A549 (cell line): Measurements from ENCODE around the gene FANCM. TPM values are rescaled to one million over a fixed set of nuclear protein-coding genes. Genes with fewer than 3 reads are reported as not detected.

Source experiments
- ATAC-seq, 2 experiments: fragments of 200-7000 bp in 1 of 2; fragments of >200 bp in 1 of 2; cut with Nextera tagmentation in 1 of 2; cut with Tn5 transposase in 1 of 2; 3 replicates each; pipeline versions ENCODE4 v1.8.0 to v1.9.1; 2018 to 2020; ENCODE audit warnings: mild to moderate bottlenecking in 1 of 2, moderate library complexity in 1 of 2
- CTCF ChIA-PET: fragments of 300-600 bp; sonication (Branson Sonifier 250); formaldehyde crosslinking; extraction: SDS; loops from one replicate; lab custom pipeline; 2021; ENCODE audit warnings: antibody characterized with exemption, inconsistent platforms; lab: Yijun Ruan, JAX
- POLR2A ChIA-PET: fragments of 350-600 bp; formaldehyde crosslinking; extraction: SDS; loops from one replicate; lab custom pipeline; 2021; ENCODE audit warnings: antibody characterized with exemption, inconsistent platforms; lab: Yijun Ruan, JAX
- DNase-seq, 2 experiments: peaks; one replicate each; pipeline versions ENCODE4 v3.0.0 to v3.0.0-alpha.2; 2011 to 2016; ENCODE audit warnings: low read depth in 1 of 2, low spot score in 1 of 2
- FAIRE-seq: peaks from 2 replicates; lab custom pipeline; 2011; peaks lifted over from hg19 to GRCh38; lab: Jason Lieb, UNC
- H3K27ac ChIP-seq, 2 experiments: fragments of >200 bp; sonication (Bioruptor Twin); formaldehyde crosslinking; 3 replicates each; pipeline ENCODE4 v1.5.1; 2016 to 2017
- H3K4me1 ChIP-seq: fragments of >200 bp; sonication (Bioruptor Twin); formaldehyde crosslinking; 3 replicates; pipeline ENCODE4 v1.6.1; 2016
- H3K4me2 ChIP-seq: fragments of >200 bp; sonication (Bioruptor Twin); formaldehyde crosslinking; 3 replicates; pipeline ENCODE4 v1.6.1; 2016
- H3K4me3 ChIP-seq: fragments of >200 bp; sonication (Bioruptor Twin); formaldehyde crosslinking; 3 replicates; pipeline ENCODE4 v1.5.1; 2016
- H3K9me3 ChIP-seq: fragments of >200 bp; sonication (Bioruptor Twin); formaldehyde crosslinking; 3 replicates; pipeline ENCODE4 v1.6.1; 2016
- CBX8 ChIP-seq: fragments of 200-600 bp; sonication (generic); IDR thresholded peaks from 2 replicates; pipeline ENCODE4 v1.6.1; 2016
- CEBPB ChIP-seq, 2 experiments: fragments of >200 bp in 1 of 2; sonication (Bioruptor Twin) in 1 of 2; formaldehyde crosslinking in 1 of 2; IDR thresholded peaks; 2 replicates each; pipeline ENCODE4 v1.6.1; 2012 to 2016
- CHD2 ChIP-seq: fragments of 150-350 bp; IDR thresholded peaks from 2 replicates; pipeline ENCODE4 v1.6.1; 2014; ENCODE audit warnings: low read length; ENCODE audit not compliant: partially characterized antibody
- CHD4 ChIP-seq: fragments of 200-600 bp; sonication (generic); IDR thresholded peaks from 2 replicates; pipeline ENCODE4 v1.6.1; 2016; ENCODE audit warnings: antibody characterized with exemption, mild to moderate bottlenecking, borderline replicate concordance
- EHMT2 ChIP-seq: fragments of 200-600 bp; sonication (generic); IDR thresholded peaks from 2 replicates; pipeline ENCODE4 v1.6.1; 2016; ENCODE audit warnings: antibody characterized with exemption, low read depth, mild to moderate bottlenecking, moderate library complexity
- EP300 ChIP-seq, 2 experiments: fragments of >200 bp; sonication (Bioruptor Twin); formaldehyde crosslinking; IDR thresholded peaks; 2 replicates in 1 of 2; 3 replicates in 1 of 2; pipeline ENCODE4 v1.6.1; 2016 to 2017
- FOSL2 ChIP-seq, 2 experiments: fragments of 450-650 bp in 1 of 2; fragments of >200 bp in 1 of 2; sonication (Bioruptor Twin) in 1 of 2; formaldehyde crosslinking; IDR thresholded peaks; 2 replicates each; pipeline versions ENCODE4 v1.5.0 to v1.6.1; 2016 to 2020; ENCODE audit warnings: mild to moderate bottlenecking in 1 of 2, moderate library complexity in 1 of 2
- HDAC2 ChIP-seq: fragments of 200-600 bp; sonication (generic); IDR thresholded peaks from 2 replicates; pipeline ENCODE4 v1.6.1; 2016
- HEYL ChIP-seq: fragments of 250-450 bp; sonication (Bioruptor Pico); IDR thresholded peaks from 2 replicates; pipeline ENCODE4 v1.8.0; 2021; ENCODE audit warnings: mild to moderate bottlenecking, moderate library complexity
- HOXA7 ChIP-seq: fragments of 250-450 bp; sonication (Bioruptor Pico); IDR thresholded peaks from 2 replicates; pipeline ENCODE4 v1.5.0; 2020; ENCODE audit warnings: mild to moderate bottlenecking, moderate library complexity
- HOXB13 ChIP-seq: fragments of 250-450 bp; sonication (Bioruptor Pico); IDR thresholded peaks from 2 replicates; pipeline ENCODE4 v1.5.0; 2020; ENCODE audit warnings: low read depth, mild to moderate bottlenecking, moderate library complexity
- JUNB ChIP-seq: fragments of >200 bp; sonication (Bioruptor Twin); formaldehyde crosslinking; IDR thresholded peaks from 2 replicates; pipeline ENCODE4 v1.6.1; 2016
- MYC ChIP-seq: IDR thresholded peaks from 2 replicates; pipeline ENCODE4 v1.6.1; 2012; ENCODE audit warnings: mild to moderate bottlenecking, inconsistent platforms, low read length, improper control_type of control experiment, borderline replicate concordance
- PBX3 ChIP-seq: IDR thresholded peaks from 2 replicates; pipeline ENCODE4 v1.6.1; 2012
- PHF8 ChIP-seq: fragments of 200-600 bp; sonication (generic); IDR thresholded peaks from 2 replicates; pipeline ENCODE4 v1.6.1; 2016; ENCODE audit warnings: low read depth, mild to moderate bottlenecking, antibody characterized with exemption, moderate library complexity, borderline replicate concordance
- POLR2AphosphoS2 ChIP-seq: conservative IDR thresholded peaks from 2 replicates; pipeline ENCODE4 v1.6.1; 2012; ENCODE audit warnings: low read length, improper control_type of control experiment, inconsistent platforms
- RAD21 ChIP-seq, 2 experiments: fragments of >200 bp in 1 of 2; sonication (Bioruptor Twin) in 1 of 2; formaldehyde crosslinking in 1 of 2; IDR thresholded peaks in 1 of 2; conservative IDR thresholded peaks in 1 of 2; 2 replicates in 1 of 2; 3 replicates in 1 of 2; pipeline ENCODE4 v1.6.1; 2012 to 2018; ENCODE audit warnings: inconsistent platforms in 1 of 2
- RCOR1 ChIP-seq: fragments of 150-350 bp; IDR thresholded peaks from 2 replicates; pipeline ENCODE4 v1.6.1; 2014; ENCODE audit warnings: antibody characterized with exemption, low read length, low read depth
- REST ChIP-seq: fragments of 200-600 bp; sonication (generic); IDR thresholded peaks from 2 replicates; pipeline ENCODE4 v1.6.1; 2016; ENCODE audit warnings: antibody characterized with exemption, mild to moderate bottlenecking, moderate library complexity
- RFX5 ChIP-seq: fragments of 450-650 bp; IDR thresholded peaks from 2 replicates; pipeline ENCODE4 v1.7.1; 2014; ENCODE audit warnings: antibody characterized with exemption, mild to moderate bottlenecking, moderate library complexity
- SREBF2 ChIP-seq: fragments of 450-650 bp; IDR thresholded peaks from 2 replicates; pipeline ENCODE4 v1.6.1; 2014; ENCODE audit warnings: mild to moderate bottlenecking, moderate library complexity
- TP53 ChIP-seq: fragments of 250-450 bp; sonication (Bioruptor Pico); IDR thresholded peaks from 2 replicates; pipeline ENCODE4 v1.5.0; 2021; ENCODE audit warnings: mild to moderate bottlenecking, moderate library complexity
- ZSCAN20 ChIP-seq: fragments of 250-450 bp; sonication (Bioruptor Pico); IDR thresholded peaks from 2 replicates; pipeline ENCODE4 v1.8.0; 2022; ENCODE audit warnings: mild to moderate bottlenecking, moderate library complexity
- WGBS: methylation state at CpG from one replicate; pipeline ENCODE4 v1.1.6; 2017; ENCODE audit errors: missing lambda C conversion rate; 5-methylcytosine and 5-hydroxymethylcytosine counted together
- polyA plus RNA-seq, 4 experiments: library from polyadenylated mRNA; depleted of rRNA in 3 of 4; stranded (reverse); fragments of >200 nt; fragmentation: RNase III in 1 of 4; extraction: RNeasy Plus Mini Kit Qiagen cat#74134 plus additional on column Dnase treatment in 1 of 4; gene quantifications; 2 replicates in 3 of 4; 3 replicates in 1 of 4; pipeline ENCODE4 v1.2.3, GENCODE V29; 2011 to 2017
- TF ChIP-seq, protein P1 (sequence below): fragments of >200 bp; sonication (Bioruptor Twin); formaldehyde crosslinking; IDR thresholded peaks from 2 replicates; pipeline ENCODE4 v1.6.1; 2016
- TF ChIP-seq, protein P2 (sequence below): fragments of 450-650 bp; IDR thresholded peaks from 2 replicates; pipeline ENCODE4 v1.6.1; 2014; ENCODE audit warnings: antibody characterized with exemption
- TF ChIP-seq, protein P3 (sequence below): fragments of >200 bp; sonication (Bioruptor Twin); formaldehyde crosslinking; IDR thresholded peaks from 3 replicates; pipeline ENCODE4 v1.5.1; 2016

FANCM gene
- polyA plus RNA-seq, 2 of the 4 experiments (the other 2 are of a cell fraction) = 7.0 to 8.8 TPM

- TF ChIP-seq RCOR1 (no peak), POLR2AphosphoS2 (no peak), RAD21 (conservative IDR thresholded peaks at IDR 0.05 in 1 of 2, IDR thresholded peaks at IDR 0.05 in 1 of 2) (no peak), CHD2 (no peak), ZSCAN20 (CRISPR knock-in tag) (no peak), RFX5 (no peak), EP300 (IDR thresholded peaks at IDR 0.05) (no peak), CHD4 (no peak), TP53 (CRISPR knock-in tag) (no peak)
- TF ChIP-seq, protein P1, sequence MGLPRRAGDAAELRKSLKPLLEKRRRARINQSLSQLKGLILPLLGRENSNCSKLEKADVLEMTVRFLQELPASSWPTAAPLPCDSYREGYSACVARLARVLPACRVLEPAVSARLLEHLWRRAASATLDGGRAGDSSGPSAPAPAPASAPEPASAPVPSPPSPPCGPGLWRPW = no peak
- H3K4me2 ChIP-seq = peak overlapping the region; percentile 85
- H3K27ac ChIP-seq = peak overlapping the region; percentile 79 to 83
- ATAC-seq (no peak), FAIRE-seq (no peak), DNase-seq (no peak)
- peaks cover 20% of the 10 kb centered on the region for H3K4me1 ChIP-seq
- CTCF ChIA-PET = interaction anchor here (0.7 to 1.5 kb wide), 4 partner anchors 49 to 226 kb away, joined by 3 to 8 read pairs (median 4); no protein-coding TSS in a partner anchor
- H3K9me3 ChIP-seq = no peaks in the 10 kb centered on the region
- 1% methylated on average over 7 of the region's 7 CpGs for WGBS
- H3K4me3 ChIP-seq = peak overlapping the region; percentile 78
- POLR2A ChIA-PET = interaction anchor here (1.0 to 1.7 kb wide), 4 partner anchors 118 to 238 kb away, joined by 3 to 12 read pairs (median 7); partner anchors contain the start of genes KLHL28, MIS18BP1 and TOGARAM1
Observed at GRCh38 chr14:45135156-45135555, 574 bp upstream of the FANCM start.

- Histone ChIP-seq H3K9me3 (no peaks in the 10 kb centered on the region), H3K4me1 (peaks cover 20% of the 10 kb centered on the region), H3K4me3 (peak overlapping the region; percentile 78), H3K27ac (peak overlapping the region; percentile 61 to 84; a peak in 5 of 6 replicates), H3K4me2 (peak overlapping the region; percentile 90)
- ChIA-PET POLR2A (interaction anchor here (0.6 to 1.7 kb wide), 4 partner anchors 10 to 175 kb away, joined by 3 to 12 read pairs (median 6); partner anchors contain the start of genes KLHL28 and TOGARAM1), CTCF (interaction anchor here (0.6 to 1.9 kb wide), 3 partner anchors 10 to 223 kb away, joined by 3 to 11 read pairs (median 5); no protein-coding TSS in a partner anchor)
- FAIRE-seq = no peak
- DNase-seq = peak in 1 of 2 experiments; percentile 6
- no peak for ATAC-seq
- no peak for TF ChIP-seq EHMT2
- WGBS = under 1% methylated on average over 7 of the region's 7 CpGs
Observed at GRCh38 chr14:45136399-45136798, 669 bp downstream of the FANCM start.

DNA sequence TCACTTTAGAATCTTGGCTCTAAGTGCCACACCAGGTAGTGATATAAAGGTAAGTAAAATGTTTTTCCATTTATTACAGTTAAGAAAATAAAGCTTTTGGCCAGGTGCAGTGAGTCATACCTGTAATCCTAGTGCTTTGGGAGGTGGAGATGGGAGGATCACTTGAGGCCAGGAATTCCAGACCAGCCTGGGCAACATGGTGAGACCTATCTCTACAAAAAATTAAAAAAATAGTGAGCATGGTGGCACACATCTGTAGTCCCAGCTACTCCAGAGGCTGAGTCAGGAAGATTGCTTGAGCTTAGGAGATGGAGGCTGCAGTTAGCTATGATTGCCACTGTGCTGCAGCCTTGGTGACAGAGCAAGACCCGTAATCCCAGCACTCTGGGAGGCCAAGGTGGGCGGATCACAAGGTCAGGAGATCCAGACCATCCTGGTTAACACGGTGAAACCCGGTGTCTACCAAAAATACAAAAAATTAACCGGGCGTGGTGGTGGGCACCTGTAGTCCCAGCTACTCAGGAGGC, 5.0 kb downstream of the FANCM start:
- DNase-seq = peak in 1 of 2 experiments; percentile 15
- 91% methylated on average over 6 of the region's 6 CpGs for WGBS
- no peak overlapping the region for H3K4me2 ChIP-seq
- TF ChIP-seq RCOR1 (no peak), MYC (no peak), SREBF2 (no peak), HEYL (CRISPR knock-in tag) (no peak), HOXB13 (CRISPR knock-in tag) (no peak), CBX8 (no peak), PHF8 (no peak), CEBPB (IDR thresholded peaks at IDR 0.05) (no peak), HOXA7 (no peak), FOSL2 (IDR thresholded peaks at IDR 0.05) (no peak), FOSL2 (CRISPR knock-in tag; IDR thresholded peaks at IDR 0.05) (no peak), HDAC2 (no peak), REST (no peak), PBX3 (no peak), JUNB (no peak), ZSCAN20 (CRISPR knock-in tag) (no peak)
- TF ChIP-seq, protein P2, sequence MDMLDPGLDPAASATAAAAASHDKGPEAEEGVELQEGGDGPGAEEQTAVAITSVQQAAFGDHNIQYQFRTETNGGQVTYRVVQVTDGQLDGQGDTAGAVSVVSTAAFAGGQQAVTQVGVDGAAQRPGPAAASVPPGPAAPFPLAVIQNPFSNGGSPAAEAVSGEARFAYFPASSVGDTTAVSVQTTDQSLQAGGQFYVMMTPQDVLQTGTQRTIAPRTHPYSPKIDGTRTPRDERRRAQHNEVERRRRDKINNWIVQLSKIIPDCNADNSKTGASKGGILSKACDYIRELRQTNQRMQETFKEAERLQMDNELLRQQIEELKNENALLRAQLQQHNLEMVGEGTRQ = no peak
- TF ChIP-seq, protein P3, sequence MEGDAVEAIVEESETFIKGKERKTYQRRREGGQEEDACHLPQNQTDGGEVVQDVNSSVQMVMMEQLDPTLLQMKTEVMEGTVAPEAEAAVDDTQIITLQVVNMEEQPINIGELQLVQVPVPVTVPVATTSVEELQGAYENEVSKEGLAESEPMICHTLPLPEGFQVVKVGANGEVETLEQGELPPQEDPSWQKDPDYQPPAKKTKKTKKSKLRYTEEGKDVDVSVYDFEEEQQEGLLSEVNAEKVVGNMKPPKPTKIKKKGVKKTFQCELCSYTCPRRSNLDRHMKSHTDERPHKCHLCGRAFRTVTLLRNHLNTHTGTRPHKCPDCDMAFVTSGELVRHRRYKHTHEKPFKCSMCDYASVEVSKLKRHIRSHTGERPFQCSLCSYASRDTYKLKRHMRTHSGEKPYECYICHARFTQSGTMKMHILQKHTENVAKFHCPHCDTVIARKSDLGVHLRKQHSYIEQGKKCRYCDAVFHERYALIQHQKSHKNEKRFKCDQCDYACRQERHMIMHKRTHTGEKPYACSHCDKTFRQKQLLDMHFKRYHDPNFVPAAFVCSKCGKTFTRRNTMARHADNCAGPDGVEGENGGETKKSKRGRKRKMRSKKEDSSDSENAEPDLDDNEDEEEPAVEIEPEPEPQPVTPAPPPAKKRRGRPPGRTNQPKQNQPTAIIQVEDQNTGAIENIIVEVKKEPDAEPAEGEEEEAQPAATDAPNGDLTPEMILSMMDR = no peak
- ChIA-PET POLR2A (no interaction called here), CTCF (no interaction called here)
- H3K27ac ChIP-seq = no peak overlapping the region
- no peak overlapping the region for H3K4me3 ChIP-seq
- peak; percentile 60 to 69; a peak in 4 of 6 replicates for ATAC-seq
- H3K4me1 ChIP-seq = peaks cover 15% of the 10 kb centered on the region; the same call in 2 of the 3 replicates
- no peaks in the 10 kb centered on the region for H3K9me3 ChIP-seq
- FAIRE-seq = no peak
